GM12878 (cell line): ENCODE results near the gene HCN3. TPM values are rescaled to one million over a fixed set of nuclear protein-coding genes. Genes with fewer than 3 reads are reported as not detected.

Source experiments
- BMI1 ChIP-seq: fragments of 450-650 bp; IDR thresholded peaks from 2 replicates; pipeline ENCODE4 v1.6.1; 2016; ENCODE audit warnings: mild to moderate bottlenecking, moderate library complexity, borderline replicate concordance
- CREM ChIP-seq: IDR thresholded peaks from 2 replicates; pipeline ENCODE4 v1.6.1; 2014; ENCODE audit warnings: antibody characterized with exemption, low read depth
- FOXM1 ChIP-seq: IDR thresholded peaks from 2 replicates; pipeline ENCODE4 v1.6.1; 2012; ENCODE audit warnings: low read depth, mild to moderate bottlenecking, inconsistent platforms, low read length, moderate library complexity
- GATAD2B ChIP-seq: fragments of 450-650 bp; conservative IDR thresholded peaks from 2 replicates; pipeline ENCODE4 v1.6.1; 2017; ENCODE audit warnings: low read depth, mild to moderate bottlenecking, moderate library complexity
- HDGF ChIP-seq: fragments of 450-650 bp; IDR thresholded peaks from 2 replicates; pipeline ENCODE4 v1.6.1; 2016; ENCODE audit warnings: antibody characterized with exemption
- IKZF2 ChIP-seq, 2 experiments: fragments of 450-650 bp; IDR thresholded peaks; 2 replicates each; pipeline ENCODE4 v1.6.1; 2017; ENCODE audit warnings: mild to moderate bottlenecking in 2 of 2, moderate library complexity in 2 of 2
- IRF4 ChIP-seq: IDR thresholded peaks from 2 replicates; pipeline ENCODE4 v1.6.1; 2011; ENCODE audit warnings: low read depth, low read length
- NR2F1 ChIP-seq: fragments of 450-650 bp; conservative IDR thresholded peaks from 2 replicates; pipeline ENCODE4 v1.6.1; 2017; ENCODE audit warnings: mild to moderate bottlenecking
- NRF1 ChIP-seq: conservative IDR thresholded peaks from 2 replicates; pipeline ENCODE4 v1.6.1; 2011; ENCODE audit warnings: mild to moderate bottlenecking, low read depth, low read length, improper control_type of control experiment
- POU2F2 ChIP-seq: IDR thresholded peaks from 3 replicates; pipeline ENCODE4 v1.6.1; 2011; ENCODE audit warnings: low read depth, mild to moderate bottlenecking, low read length, borderline replicate concordance
- RELA ChIP-seq: fragments of 450-650 bp; IDR thresholded peaks from 2 replicates; pipeline ENCODE4 v1.8.0; 2014; ENCODE audit warnings: borderline replicate concordance; ENCODE audit not compliant: partially characterized antibody
- SMC3 ChIP-seq: IDR thresholded peaks from 2 replicates; pipeline ENCODE4 v1.6.1; 2011; ENCODE audit warnings: low read length, improper control_type of control experiment, borderline replicate concordance
- SPI1 ChIP-seq: IDR thresholded peaks from 2 replicates; pipeline ENCODE4 v1.6.1; 2011; ENCODE audit warnings: low read depth, mild to moderate bottlenecking, low read length, moderate library complexity, borderline replicate concordance; ENCODE audit not compliant: insufficient read depth
- ZBED1 ChIP-seq: IDR thresholded peaks from 2 replicates; pipeline ENCODE4 v1.6.1; 2016; ENCODE audit warnings: borderline replicate concordance
- polyA plus RNA-seq, 11 experiments: library from polyadenylated mRNA; depleted of rRNA in 4 of 11; unstranded in 6 of 11; stranded (reverse) in 5 of 11; fragments of >200 nt; fragmentation: Nextera tagmentation in 4 of 11; fragmentation: Illumina TruSeq in 1 of 11; extraction: Ambion mirVana in 4 of 11; extraction: Trizol in 1 of 11; gene quantifications; 1 replicate in 1 of 11; 2 replicates in 10 of 11; pipeline versions ENCODE4 v1.2.1 to v1.2.3, GENCODE V29; 2011 to 2016; ENCODE audit warnings: inconsistent platforms in 2 of 11, missing spikeins in 2 of 11, low read depth in 1 of 11
- total RNA-seq, 4 experiments: library from RNA; depleted of rRNA in 3 of 4; stranded (reverse); fragments of >200 nt in 3 of 4; fragmentation: Illumina TruSeq in 1 of 4; extraction: Trizol in 1 of 4; gene quantifications; 2 replicates each; pipeline versions ENCODE4 v1.2.1 to v1.2.3, GENCODE V29; 2013 to 2021
- TF ChIP-seq, protein P1 (sequence below): fragments of 450-650 bp; IDR thresholded peaks from 2 replicates; pipeline ENCODE4 v1.6.1; 2017; ENCODE audit warnings: mild to moderate bottlenecking, low read depth, inconsistent platforms; ENCODE audit not compliant: poor library complexity, severe bottlenecking
- TF ChIP-seq, protein P2 (sequence below): fragments of 450-650 bp; IDR thresholded peaks from 2 replicates; pipeline ENCODE4 v1.6.1; 2017; ENCODE audit warnings: mild to moderate bottlenecking, moderate library complexity
- TF ChIP-seq, protein P3 (sequence below): fragments of 450-650 bp; IDR thresholded peaks from 2 replicates; pipeline ENCODE4 v1.6.1; 2017; ENCODE audit warnings: mild to moderate bottlenecking, moderate library complexity

The HCN3 gene
- total and polyA plus RNA-seq, 10 of the 15 experiments (the other 5 are each of a cell fraction or from before 2014, with no cell fraction given) = 0.08 to 4.1 (median 1.8) TPM

DNA sequence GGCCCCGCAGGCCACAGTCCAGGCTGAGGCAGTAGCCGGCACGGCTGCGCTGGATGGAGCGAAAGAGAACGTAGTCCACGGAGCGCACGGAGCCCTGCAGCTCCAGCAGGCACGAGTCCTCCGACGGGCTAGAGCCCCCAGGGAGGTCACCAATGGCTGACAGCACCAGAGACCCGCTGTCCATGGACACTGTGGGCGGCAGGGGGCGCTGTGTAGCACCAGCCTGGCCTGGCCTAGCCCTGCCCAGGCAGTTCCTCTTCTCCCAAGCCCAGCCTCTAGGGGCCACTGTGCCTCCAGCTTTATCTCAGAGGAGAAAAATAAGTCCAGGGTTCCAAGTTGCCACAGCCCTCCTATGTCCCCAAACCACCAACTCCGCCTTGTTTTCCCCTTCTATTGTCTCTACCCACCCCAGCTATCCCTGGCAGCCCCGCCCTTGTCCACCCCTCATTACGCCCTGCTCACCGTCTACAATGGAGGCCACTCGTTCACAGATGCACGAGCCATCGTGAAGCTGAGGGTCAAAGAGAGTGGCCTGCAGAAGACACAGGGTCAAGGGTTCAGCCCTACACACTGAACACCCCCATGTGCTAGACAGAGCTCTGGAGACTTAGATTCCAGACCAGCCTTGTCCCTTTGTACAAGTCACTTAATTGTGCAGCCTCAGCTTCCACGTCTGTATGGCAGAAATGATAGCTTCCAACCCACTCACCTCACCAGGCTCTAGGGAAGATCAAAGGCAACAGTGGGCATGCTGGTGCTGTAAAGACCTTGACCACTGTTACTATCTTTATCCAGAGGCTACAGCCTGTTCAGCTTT is 26.4 kb upstream of the HCN3 start (continued):
- TF ChIP-seq RELA = peak; percentile 60
- TF ChIP-seq NRF1 = no peak
- TF ChIP-seq ZBED1 = no peak
- TF ChIP-seq, protein P1, sequence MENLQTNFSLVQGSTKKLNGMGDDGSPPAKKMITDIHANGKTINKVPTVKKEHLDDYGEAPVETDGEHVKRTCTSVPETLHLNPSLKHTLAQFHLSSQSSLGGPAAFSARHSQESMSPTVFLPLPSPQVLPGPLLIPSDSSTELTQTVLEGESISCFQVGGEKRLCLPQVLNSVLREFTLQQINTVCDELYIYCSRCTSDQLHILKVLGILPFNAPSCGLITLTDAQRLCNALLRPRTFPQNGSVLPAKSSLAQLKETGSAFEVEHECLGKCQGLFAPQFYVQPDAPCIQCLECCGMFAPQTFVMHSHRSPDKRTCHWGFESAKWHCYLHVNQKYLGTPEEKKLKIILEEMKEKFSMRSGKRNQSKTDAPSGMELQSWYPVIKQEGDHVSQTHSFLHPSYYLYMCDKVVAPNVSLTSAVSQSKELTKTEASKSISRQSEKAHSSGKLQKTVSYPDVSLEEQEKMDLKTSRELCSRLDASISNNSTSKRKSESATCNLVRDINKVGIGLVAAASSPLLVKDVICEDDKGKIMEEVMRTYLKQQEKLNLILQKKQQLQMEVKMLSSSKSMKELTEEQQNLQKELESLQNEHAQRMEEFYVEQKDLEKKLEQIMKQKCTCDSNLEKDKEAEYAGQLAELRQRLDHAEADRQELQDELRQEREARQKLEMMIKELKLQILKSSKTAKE = peak; percentile 27
- peak; percentile 95 for TF ChIP-seq SPI1
- TF ChIP-seq IKZF2 (IDR thresholded peaks at IDR 0.05) = 0 out of 4 replicates have a peak, but pooled peaks of 1 of the 2 experiments have one; percentile 30
- no peak for TF ChIP-seq BMI1
- TF ChIP-seq GATAD2B = peak; percentile 93
- TF ChIP-seq CREM = 0 out of 2 replicates have a peak, but pooled peaks have one; percentile 20
- TF ChIP-seq SMC3 = peak; percentile 94
- TF ChIP-seq, protein P2, sequence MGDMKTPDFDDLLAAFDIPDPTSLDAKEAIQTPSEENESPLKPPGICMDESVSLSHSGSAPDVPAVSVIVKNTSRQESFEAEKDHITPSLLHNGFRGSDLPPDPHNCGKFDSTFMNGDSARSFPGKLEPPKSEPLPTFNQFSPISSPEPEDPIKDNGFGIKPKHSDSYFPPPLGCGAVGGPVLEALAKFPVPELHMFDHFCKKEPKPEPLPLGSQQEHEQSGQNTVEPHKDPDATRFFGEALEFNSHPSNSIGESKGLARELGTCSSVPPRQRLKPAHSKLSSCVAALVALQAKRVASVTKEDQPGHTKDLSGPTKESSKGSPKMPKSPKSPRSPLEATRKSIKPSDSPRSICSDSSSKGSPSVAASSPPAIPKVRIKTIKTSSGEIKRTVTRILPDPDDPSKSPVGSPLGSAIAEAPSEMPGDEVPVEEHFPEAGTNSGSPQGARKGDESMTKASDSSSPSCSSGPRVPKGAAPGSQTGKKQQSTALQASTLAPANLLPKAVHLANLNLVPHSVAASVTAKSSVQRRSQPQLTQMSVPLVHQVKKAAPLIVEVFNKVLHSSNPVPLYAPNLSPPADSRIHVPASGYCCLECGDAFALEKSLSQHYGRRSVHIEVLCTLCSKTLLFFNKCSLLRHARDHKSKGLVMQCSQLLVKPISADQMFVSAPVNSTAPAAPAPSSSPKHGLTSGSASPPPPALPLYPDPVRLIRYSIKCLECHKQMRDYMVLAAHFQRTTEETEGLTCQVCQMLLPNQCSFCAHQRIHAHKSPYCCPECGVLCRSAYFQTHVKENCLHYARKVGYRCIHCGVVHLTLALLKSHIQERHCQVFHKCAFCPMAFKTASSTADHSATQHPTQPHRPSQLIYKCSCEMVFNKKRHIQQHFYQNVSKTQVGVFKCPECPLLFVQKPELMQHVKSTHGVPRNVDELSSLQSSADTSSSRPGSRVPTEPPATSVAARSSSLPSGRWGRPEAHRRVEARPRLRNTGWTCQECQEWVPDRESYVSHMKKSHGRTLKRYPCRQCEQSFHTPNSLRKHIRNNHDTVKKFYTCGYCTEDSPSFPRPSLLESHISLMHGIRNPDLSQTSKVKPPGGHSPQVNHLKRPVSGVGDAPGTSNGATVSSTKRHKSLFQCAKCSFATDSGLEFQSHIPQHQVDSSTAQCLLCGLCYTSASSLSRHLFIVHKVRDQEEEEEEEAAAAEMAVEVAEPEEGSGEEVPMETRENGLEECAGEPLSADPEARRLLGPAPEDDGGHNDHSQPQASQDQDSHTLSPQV = peak; percentile 94; the same call in 1 of the 2 replicates
- peak; percentile 73 for TF ChIP-seq NR2F1
- no peak for TF ChIP-seq POU2F2
- TF ChIP-seq FOXM1 = no peak
- TF ChIP-seq, protein P3, sequence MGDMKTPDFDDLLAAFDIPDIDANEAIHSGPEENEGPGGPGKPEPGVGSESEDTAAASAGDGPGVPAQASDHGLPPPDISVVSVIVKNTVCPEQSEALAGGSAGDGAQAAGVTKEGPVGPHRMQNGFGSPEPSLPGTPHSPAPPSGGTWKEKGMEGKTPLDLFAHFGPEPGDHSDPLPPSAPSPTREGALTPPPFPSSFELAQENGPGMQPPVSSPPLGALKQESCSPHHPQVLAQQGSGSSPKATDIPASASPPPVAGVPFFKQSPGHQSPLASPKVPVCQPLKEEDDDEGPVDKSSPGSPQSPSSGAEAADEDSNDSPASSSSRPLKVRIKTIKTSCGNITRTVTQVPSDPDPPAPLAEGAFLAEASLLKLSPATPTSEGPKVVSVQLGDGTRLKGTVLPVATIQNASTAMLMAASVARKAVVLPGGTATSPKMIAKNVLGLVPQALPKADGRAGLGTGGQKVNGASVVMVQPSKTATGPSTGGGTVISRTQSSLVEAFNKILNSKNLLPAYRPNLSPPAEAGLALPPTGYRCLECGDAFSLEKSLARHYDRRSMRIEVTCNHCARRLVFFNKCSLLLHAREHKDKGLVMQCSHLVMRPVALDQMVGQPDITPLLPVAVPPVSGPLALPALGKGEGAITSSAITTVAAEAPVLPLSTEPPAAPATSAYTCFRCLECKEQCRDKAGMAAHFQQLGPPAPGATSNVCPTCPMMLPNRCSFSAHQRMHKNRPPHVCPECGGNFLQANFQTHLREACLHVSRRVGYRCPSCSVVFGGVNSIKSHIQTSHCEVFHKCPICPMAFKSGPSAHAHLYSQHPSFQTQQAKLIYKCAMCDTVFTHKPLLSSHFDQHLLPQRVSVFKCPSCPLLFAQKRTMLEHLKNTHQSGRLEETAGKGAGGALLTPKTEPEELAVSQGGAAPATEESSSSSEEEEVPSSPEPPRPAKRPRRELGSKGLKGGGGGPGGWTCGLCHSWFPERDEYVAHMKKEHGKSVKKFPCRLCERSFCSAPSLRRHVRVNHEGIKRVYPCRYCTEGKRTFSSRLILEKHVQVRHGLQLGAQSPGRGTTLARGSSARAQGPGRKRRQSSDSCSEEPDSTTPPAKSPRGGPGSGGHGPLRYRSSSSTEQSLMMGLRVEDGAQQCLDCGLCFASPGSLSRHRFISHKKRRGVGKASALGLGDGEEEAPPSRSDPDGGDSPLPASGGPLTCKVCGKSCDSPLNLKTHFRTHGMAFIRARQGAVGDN = 0 out of 2 replicates have a peak, but pooled peaks have one; percentile 13
- TF ChIP-seq HDGF = 0 out of 2 replicates have a peak, but pooled peaks have one; percentile 62
- 0 out of 2 replicates have a peak, but pooled peaks have one; percentile 45 for TF ChIP-seq IRF4
